ENCODE measurements around the gene GALK2.
"Not testable (repeated sequence)": the region's sequence is repeated elsewhere in the genome, so short reads cannot be mapped to it uniquely, and the experiment has no call there.

The GALK2 gene

DNA sequence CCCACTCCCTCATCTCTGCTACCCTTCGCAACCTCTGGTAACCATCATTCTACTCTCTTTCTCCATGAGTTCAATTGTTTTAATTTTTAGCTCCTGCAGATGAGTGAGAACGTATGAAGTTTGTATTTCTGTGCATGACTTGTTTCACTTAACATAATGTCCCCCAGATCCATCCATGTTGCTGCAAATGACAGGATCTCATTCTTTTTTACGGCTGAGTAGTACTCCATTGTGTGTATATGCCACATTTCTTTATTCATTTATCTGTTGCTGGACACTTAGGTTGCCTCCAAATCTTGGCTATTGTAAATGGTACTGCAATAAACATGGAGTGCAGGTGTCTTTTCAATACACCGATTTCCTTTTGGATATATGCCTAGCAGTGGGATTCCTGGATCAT is 12.1 kb downstream of the GALK2 start:
- no peak for FAIRE-seq
- no peak for DNase-seq (ENCODE audit: insufficient read length, low spot score)
- no peak for TF ChIP-seq CTCF (IDR thresholded peaks at IDR 0.05; ENCODE audit: insufficient read depth, missing control alignments)

DNA sequence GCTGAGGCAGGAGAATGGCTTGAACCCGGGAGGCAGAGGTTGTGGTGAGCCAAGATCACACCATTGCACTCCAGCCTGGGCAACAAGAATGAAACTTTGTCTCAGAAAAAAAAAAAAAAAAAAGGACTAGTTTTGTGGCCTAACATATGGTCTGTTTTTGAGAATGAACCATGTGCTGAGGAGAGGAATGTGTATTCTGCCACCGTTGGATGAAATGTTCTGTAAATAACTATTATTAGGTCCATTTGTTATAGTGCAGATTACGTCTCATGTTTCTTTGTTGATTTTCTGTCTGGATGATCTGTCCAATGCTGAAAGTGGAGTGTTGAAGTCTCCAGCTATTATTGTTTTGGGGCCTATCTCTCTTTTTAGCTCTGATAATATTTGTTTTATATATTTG is 13.7 kb downstream of the GALK2 start:
- FAIRE-seq; DNase-seq (ENCODE audit: insufficient read length, low spot score): not testable (repeated sequence)

GRCh38 chr15:49185473-49185872 is 15.4 kb downstream of the GALK2 start:
- DNase-seq (ENCODE audit: insufficient read length, low spot score) = no peak
- no peak for TF ChIP-seq CTCF (IDR thresholded peaks at IDR 0.05; ENCODE audit: insufficient read depth, missing control alignments)
- FAIRE-seq = no peak

DNA sequence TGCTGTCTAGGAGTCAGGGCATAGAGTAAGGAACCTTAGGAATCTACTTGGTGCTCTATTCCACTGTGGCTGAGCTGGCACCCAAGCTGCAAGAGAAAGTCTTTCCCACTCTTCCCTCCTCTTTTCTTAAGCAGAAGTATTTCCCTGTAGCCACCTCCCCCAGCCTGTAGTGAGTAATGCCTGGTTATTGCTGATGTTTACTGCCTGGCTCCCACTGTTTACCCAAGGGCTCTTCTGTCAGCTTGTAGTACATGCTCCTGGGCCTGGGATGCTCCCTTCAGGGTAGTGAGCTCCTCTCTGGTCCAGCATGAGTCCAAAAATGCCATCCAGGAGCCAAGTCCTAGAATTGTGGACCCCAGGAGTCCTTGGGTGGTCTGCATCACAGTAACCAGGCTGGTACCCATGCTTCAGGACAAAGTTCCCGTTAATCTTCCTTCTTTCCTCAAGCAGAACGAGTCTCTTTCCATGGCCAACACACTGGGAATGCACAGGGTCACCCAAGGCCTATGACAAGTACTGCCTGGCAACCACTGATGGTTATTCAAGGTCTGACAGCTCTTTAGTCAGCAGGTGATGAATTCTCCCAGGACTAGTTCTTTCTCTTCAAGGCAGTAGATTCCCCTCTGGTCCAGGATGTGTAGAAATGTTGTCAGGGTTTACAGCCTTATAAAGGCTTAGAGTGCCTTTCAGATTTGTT is 17.6 kb downstream of the GALK2 start:
- no peak for TF ChIP-seq CTCF (IDR thresholded peaks at IDR 0.05; ENCODE audit: insufficient read depth, missing control alignments)
- FAIRE-seq (no peak), DNase-seq (ENCODE audit: insufficient read length, low spot score) (no peak)

GRCh38 chr15:49188933-49189332 is 18.9 kb downstream of the GALK2 start:
- no peak for DNase-seq (ENCODE audit: insufficient read length, low spot score)
- TF ChIP-seq CTCF (IDR thresholded peaks at IDR 0.05; ENCODE audit: insufficient read depth, missing control alignments) = no peak
- no peak for FAIRE-seq

DNA sequence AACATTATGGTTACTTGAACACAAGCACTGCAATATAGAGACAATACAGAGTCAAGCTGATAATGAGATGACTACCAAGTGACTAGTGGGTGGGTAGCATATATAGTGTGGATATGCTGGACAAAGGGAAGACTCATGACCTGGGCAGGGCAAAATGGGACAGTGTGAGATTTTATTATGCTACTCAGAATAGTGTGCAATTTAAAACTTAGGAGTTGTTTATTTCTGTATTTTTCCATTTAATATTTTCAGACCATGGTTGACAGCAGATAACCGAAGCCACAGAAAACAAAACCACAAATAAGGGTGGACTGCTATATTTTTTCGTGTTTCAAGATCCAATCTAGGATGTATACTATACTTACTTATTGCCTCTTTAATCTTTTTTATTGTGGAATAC is 19.6 kb downstream of the GALK2 start:
- no peak for FAIRE-seq
- DNase-seq (ENCODE audit: insufficient read length, low spot score) = no peak
- TF ChIP-seq CTCF (IDR thresholded peaks at IDR 0.05; ENCODE audit: insufficient read depth, missing control alignments) = no peak

DNA sequence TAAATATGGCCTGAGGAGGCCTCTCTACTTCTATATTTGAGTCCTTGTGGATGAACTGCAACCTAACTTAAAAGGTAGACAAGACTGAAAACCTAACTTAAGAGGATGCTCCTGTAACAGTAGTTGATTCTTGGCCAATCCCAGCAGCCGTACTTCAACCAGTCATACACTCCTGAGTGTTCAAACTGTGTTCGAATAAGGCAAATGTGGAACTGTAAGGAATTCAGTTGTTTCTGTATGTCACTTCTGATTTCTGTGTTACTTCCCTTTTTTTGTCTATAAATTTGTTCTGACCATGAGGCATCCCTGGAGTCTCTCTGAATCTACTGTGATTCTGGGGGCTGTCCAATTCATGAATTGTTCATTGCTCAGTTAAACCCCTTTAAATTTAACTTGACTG is 20.5 kb downstream of the GALK2 start:
- TF ChIP-seq CTCF (IDR thresholded peaks at IDR 0.05; ENCODE audit: insufficient read depth, missing control alignments) = no peak
- no peak for DNase-seq (ENCODE audit: insufficient read length, low spot score)
- no peak for FAIRE-seq

GRCh38 chr15:49191892-49192291 is 21.8 kb downstream of the GALK2 start:
- no peak for TF ChIP-seq CTCF (IDR thresholded peaks at IDR 0.05; ENCODE audit: insufficient read depth, missing control alignments)
- no peak for DNase-seq (ENCODE audit: insufficient read length, low spot score)

More at GRCh38 chr15:49191892-49192291, 21.8 kb downstream of the GALK2 start:
- no peak for FAIRE-seq

Data from D721Med (cell line).